Activated B cell treated with CpG ODN at 0.5 μM for 24 hours (primary cell): ENCODE data around the gene SPINK2. TPM values are rescaled to one million over a fixed set of nuclear protein-coding genes. Genes with fewer than 3 reads are reported as not detected.

ENCODE experiments used
- ATAC-seq: fragments of 200-7000 bp; cut with Tn5 transposase; one replicate; pipeline ENCODE4 v1.10.0; 2021; ENCODE audit warnings: low read depth, mild to moderate bottlenecking, moderate library complexity
- CTCF ChIA-PET: fragments of 350-600 bp; sonication (Branson Sonifier 250); formaldehyde crosslinking; loops from one replicate; lab custom pipeline; 2021; ENCODE audit warnings: antibody characterized with exemption; lab: Charles Lee
- POLR2A ChIA-PET: fragments of 350-600 bp; sonication (Branson Sonifier 250); formaldehyde crosslinking; loops from one replicate; lab custom pipeline; 2021; ENCODE audit warnings: antibody characterized with exemption; lab: Charles Lee
- DNase-seq: peaks from one replicate; pipeline ENCODE4 v3.0.0; 2022
- H3K27ac Mint-ChIP-seq: one replicate; pipeline ENCODE4 v1.8.0; 2020; ENCODE audit warnings: mixed read lengths
- H3K27me3 Mint-ChIP-seq: one replicate; pipeline ENCODE4 v1.8.0; 2021; ENCODE audit warnings: mixed read lengths
- H3K36me3 Mint-ChIP-seq: one replicate; pipeline ENCODE4 v1.8.0; 2021; ENCODE audit warnings: low read depth, mixed read lengths
- H3K4me1 Mint-ChIP-seq: one replicate; pipeline ENCODE4 v1.8.0; 2021; ENCODE audit warnings: mixed read lengths
- H3K4me3 Mint-ChIP-seq: one replicate; pipeline ENCODE4 v1.8.0; 2020; ENCODE audit warnings: mild to moderate bottlenecking, mixed read lengths
- H3K9me3 Mint-ChIP-seq: one replicate; pipeline ENCODE4 v1.8.0; 2020; ENCODE audit warnings: mixed read lengths
- intact Hi-C: fragments of 100-400 bp; cut with micrococcal nuclease; formaldehyde crosslinking; loops from one replicate; pipeline ENCODE4 v1.15.1; 2024
- total RNA-seq: library from RNA; stranded (reverse); gene quantifications from 2 replicates; pipeline ENCODE4 v1.2.3, GENCODE V29; 2022
- TF ChIP-seq, protein P1 (sequence below): fragments of 200-600 bp; IDR thresholded peaks from one replicate; pipeline ENCODE4 v1.8.0; 2022; ENCODE audit warnings: antibody characterized with exemption, mild to moderate bottlenecking

Gene SPINK2, protein sequence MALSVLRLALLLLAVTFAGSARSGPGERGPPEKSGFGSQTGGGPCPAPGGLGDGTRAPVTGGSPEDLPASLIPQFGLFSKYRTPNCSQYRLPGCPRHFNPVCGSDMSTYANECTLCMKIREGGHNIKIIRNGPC
- total RNA-seq: 1.2 TPM in 1 of 2 replicates, not detected in the other

DNA sequence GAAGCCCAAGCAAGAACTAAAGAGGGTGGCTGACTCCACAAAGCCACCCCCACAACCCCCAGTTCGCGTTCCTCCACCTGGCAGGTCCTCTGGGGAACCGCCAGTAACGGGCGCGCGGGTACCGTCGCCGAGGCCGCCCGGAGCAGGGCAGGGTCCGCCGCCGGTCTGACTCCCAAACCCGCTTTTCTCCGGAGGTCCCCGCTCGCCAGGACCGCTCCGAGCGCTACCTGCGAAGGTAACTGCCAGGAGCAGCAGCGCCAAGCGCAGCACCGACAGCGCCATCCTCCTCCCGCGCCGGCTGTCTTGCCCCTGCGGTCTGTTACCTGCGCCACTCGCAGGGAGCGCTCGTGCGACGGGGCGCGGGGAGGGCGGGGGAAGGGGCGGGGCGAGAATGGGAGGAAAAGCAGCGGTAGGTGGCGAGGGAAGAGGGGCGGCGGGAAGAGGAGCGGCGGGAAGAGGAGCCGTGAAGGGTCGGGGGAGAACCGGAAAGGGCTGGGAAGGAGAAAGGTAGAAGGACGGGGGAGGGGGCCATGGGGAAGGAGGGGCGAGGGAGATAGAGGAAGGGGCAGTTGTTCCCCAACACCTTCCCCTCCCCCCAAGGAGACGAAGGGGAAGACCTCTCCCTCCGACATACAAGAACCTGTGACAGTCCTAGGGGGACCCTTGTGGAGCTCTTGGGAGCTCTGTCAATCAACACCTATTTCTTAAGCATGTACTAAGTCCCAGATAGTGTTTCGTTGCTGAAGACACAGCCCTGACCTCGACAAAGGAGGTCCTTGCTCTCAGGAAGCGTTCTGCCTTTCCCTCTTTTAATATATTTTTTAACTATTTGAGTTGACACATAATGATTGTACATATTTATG, at the start of gene SPINK2:
TSS of gene SPINK2 (minus strand) at position 321 of the 863 bp plus-strand sequence. CDS start at position 282, 39 bp downstream.
- ChIA-PET POLR2A (interaction anchor here (1.6 kb wide), 1 partner anchor 15 kb away, joined by 3 read pairs; no protein-coding TSS in a partner anchor), CTCF (interaction anchor here (1.6 to 2.5 kb wide), 2 partner anchors 15 to 22 kb away, joined by 5 to 11 read pairs; no protein-coding TSS in a partner anchor)
- intact Hi-C loops: loop anchor here (1.0 to 5.0 kb wide), 5 partner anchors 21 to 386 kb away; partner anchors contain the start of genes NOA1, POLR2B and PPAT
- no peaks in the 10 kb centered on the region for H3K27me3 Mint-ChIP-seq
- peak within 1 kb of the TSS; percentile 24 for H3K27ac Mint-ChIP-seq
- ATAC-seq (peak; percentile 87), DNase-seq (peak; percentile 58)
- no peaks in the 10 kb centered on the region for H3K9me3 Mint-ChIP-seq
- TF ChIP-seq, protein P1, sequence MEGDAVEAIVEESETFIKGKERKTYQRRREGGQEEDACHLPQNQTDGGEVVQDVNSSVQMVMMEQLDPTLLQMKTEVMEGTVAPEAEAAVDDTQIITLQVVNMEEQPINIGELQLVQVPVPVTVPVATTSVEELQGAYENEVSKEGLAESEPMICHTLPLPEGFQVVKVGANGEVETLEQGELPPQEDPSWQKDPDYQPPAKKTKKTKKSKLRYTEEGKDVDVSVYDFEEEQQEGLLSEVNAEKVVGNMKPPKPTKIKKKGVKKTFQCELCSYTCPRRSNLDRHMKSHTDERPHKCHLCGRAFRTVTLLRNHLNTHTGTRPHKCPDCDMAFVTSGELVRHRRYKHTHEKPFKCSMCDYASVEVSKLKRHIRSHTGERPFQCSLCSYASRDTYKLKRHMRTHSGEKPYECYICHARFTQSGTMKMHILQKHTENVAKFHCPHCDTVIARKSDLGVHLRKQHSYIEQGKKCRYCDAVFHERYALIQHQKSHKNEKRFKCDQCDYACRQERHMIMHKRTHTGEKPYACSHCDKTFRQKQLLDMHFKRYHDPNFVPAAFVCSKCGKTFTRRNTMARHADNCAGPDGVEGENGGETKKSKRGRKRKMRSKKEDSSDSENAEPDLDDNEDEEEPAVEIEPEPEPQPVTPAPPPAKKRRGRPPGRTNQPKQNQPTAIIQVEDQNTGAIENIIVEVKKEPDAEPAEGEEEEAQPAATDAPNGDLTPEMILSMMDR: no peak
- peak within 1 kb of the TSS; percentile 81 for H3K4me3 Mint-ChIP-seq
- H3K4me1 Mint-ChIP-seq: peaks cover 31% of the 10 kb centered on the region
- H3K36me3 Mint-ChIP-seq: no peaks in the 10 kb centered on the region

GRCh38 chr4:56870946-56871345, 49.4 kb upstream of the SPINK2 start:
- ChIA-PET POLR2A (no interaction called here), CTCF (no interaction called here)
- peaks cover 3% of the 10 kb centered on the region for H3K27me3 Mint-ChIP-seq
- TF ChIP-seq, protein P1: no peak
- H3K4me1 Mint-ChIP-seq: peaks cover 18% of the 10 kb centered on the region
- H3K9me3 Mint-ChIP-seq: no peaks in the 10 kb centered on the region
- no peak for ATAC-seq
- DNase-seq: no peak
- no peak overlapping the region for H3K4me3 Mint-ChIP-seq
- H3K27ac Mint-ChIP-seq: no peak overlapping the region
- intact Hi-C loops: no loop called here
- no peaks in the 10 kb centered on the region for H3K36me3 Mint-ChIP-seq

DNA sequence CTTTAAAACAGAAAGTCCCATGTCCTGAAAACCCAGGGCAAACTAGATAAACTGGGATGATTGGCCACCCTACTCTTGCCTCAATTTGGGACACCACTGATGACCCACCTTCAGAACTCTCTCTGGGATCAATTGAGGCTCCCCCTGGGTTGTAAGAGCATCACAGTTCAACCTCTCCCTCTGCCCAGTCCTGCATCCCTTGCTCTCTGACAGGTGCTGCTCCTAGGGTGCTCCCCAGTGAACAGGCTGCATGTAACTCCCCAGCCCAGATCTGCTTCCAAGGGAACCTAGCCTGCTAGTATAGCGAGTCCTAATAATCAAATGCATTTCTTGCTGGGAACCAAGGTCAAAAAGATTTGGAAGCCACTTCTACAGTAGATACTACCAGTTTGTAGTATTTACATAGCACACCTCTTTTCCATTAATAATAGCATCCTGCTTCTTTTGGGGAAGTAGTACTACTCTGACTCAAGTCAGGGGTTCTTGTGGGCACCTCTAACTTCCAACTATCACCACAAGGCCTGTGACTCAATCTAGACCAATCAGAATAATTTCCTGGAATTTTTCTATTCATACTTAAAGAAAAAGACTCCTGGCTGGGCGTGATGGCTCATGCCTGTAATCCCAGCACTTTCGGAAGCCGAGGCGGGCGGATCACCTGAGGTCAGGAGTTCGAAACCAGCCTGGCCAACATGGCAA, 42.1 kb upstream of the SPINK2 start:
- CTCF ChIA-PET: no interaction called here
- H3K27ac Mint-ChIP-seq: no peak overlapping the region
- no peak for DNase-seq
- intact Hi-C loops: no loop called here
- peaks cover 5% of the 10 kb centered on the region for H3K4me1 Mint-ChIP-seq
- H3K9me3 Mint-ChIP-seq: no peaks in the 10 kb centered on the region
- no peaks in the 10 kb centered on the region for H3K36me3 Mint-ChIP-seq
- TF ChIP-seq, protein P1: no peak
- POLR2A ChIA-PET: no interaction called here
- ATAC-seq: peak; percentile 47
- no peak overlapping the region for H3K4me3 Mint-ChIP-seq
- no peaks in the 10 kb centered on the region for H3K27me3 Mint-ChIP-seq

DNA sequence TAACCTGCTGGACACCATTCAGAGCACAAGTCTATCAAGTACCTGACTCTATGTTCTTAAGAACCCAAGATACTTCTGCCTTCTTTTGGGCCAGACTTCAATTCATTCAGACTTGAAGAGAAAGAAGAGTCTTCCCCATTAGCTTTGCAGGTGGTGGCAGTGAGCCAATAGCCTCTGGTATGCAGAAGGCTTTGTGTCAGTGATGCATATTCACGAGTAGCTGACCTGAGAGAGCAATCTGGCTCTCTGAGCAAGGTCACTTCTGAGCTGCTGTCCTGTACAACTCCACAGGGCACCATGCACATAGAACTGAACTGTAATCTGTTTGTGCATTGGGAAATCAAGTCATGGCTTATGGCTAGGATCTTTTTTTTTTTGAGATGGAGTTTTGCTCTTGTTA, 39.9 kb upstream of the SPINK2 start:
- Mint-ChIP-seq H3K36me3 (no peaks in the 10 kb centered on the region), H3K4me1 (peaks cover 8% of the 10 kb centered on the region), H3K27me3 (no peaks in the 10 kb centered on the region), H3K27ac (no peak overlapping the region), H3K9me3 (no peaks in the 10 kb centered on the region), H3K4me3 (no peak overlapping the region)
- DNase-seq (no peak), ATAC-seq (no peak)
- CTCF ChIA-PET: no interaction called here
- POLR2A ChIA-PET: interaction anchor here (0.7 kb wide), 1 partner anchor 100 kb away, joined by 6 read pairs; no protein-coding TSS in a partner anchor
- intact Hi-C loops: no loop called here
- TF ChIP-seq, protein P1: no peak

- Mint-ChIP-seq H3K27me3 (no peaks in the 10 kb centered on the region), H3K4me3 (no peak overlapping the region), H3K4me1 (peaks cover 8% of the 10 kb centered on the region), H3K27ac (no peak overlapping the region), H3K36me3 (no peaks in the 10 kb centered on the region), H3K9me3 (no peaks in the 10 kb centered on the region)
- ChIA-PET CTCF (no interaction called here), POLR2A (no interaction called here)
- ATAC-seq (no peak), DNase-seq (no peak)
- TF ChIP-seq, protein P1: no peak
- intact Hi-C loops: no loop called here
Observed at GRCh38 chr4:56860781-56861180, 39.3 kb upstream of the SPINK2 start.
